Dendritic cell treated with granulocyte-macrophage colony-stimulating factor and Interleukin-4, amounts not matched to agents 40 ng/mL and 50 ng/mL, for 4 days (primary cell): ENCODE measurements around the gene SMAD4.
"Not testable (repeated sequence)": the region's sequence is repeated elsewhere in the genome, so short reads cannot be mapped to it uniquely, and the experiment has no call there.

Experiments
- H3K27ac Mint-ChIP-seq: one replicate; pipeline ENCODE4 v1.8.0; 2022; ENCODE audit warnings: mild to moderate bottlenecking, mixed read lengths
- H3K27me3 Mint-ChIP-seq: one replicate; pipeline ENCODE4 v1.8.0; 2022; ENCODE audit warnings: mild to moderate bottlenecking, mixed read lengths
- H3K36me3 Mint-ChIP-seq: one replicate; pipeline ENCODE4 v1.8.0; 2022; ENCODE audit warnings: low read depth, mixed read lengths
- H3K4me1 Mint-ChIP-seq: one replicate; pipeline ENCODE4 v1.8.0; 2022; ENCODE audit warnings: low read depth, mixed read lengths
- H3K4me3 Mint-ChIP-seq: one replicate; pipeline ENCODE4 v1.8.0; 2022; ENCODE audit warnings: mild to moderate bottlenecking, moderate library complexity, mixed read lengths
- H3K9me3 Mint-ChIP-seq: one replicate; pipeline ENCODE4 v1.8.0; 2022; ENCODE audit warnings: mixed read lengths
- intact Hi-C: fragments of 100-400 bp; cut with micrococcal nuclease; formaldehyde crosslinking; loops from one replicate; pipeline ENCODE4 v1.15.0; 2022

SMAD4 gene

GRCh38 chr18:51069885-51070284 is 39.9 kb downstream of the SMAD4 start:
- Mint-ChIP-seq H3K9me3 (no peaks in the 10 kb centered on the region), H3K27me3 (no peaks in the 10 kb centered on the region), H3K27ac (no peak overlapping the region), H3K36me3 (peaks cover 70% of the 10 kb centered on the region), H3K4me1 (peaks cover 15% of the 10 kb centered on the region), H3K4me3 (no peak overlapping the region)
- intact Hi-C loops = no loop called here

- Mint-ChIP-seq H3K27ac (no peak overlapping the region), H3K9me3 (no peaks in the 10 kb centered on the region), H3K36me3 (peaks cover 64% of the 10 kb centered on the region), H3K4me1 (peaks cover 19% of the 10 kb centered on the region), H3K4me3 (no peak overlapping the region), H3K27me3 (no peaks in the 10 kb centered on the region)
- intact Hi-C loops = no loop called here
These were observed 40.5 kb downstream of the SMAD4 start for GRCh38 chr18:51070545-51070944.

GRCh38 chr18:51072586-51073313 is 42.7 kb downstream of the SMAD4 start:
- no peak overlapping the region for H3K4me3 Mint-ChIP-seq
- peaks cover 79% of the 10 kb centered on the region for H3K36me3 Mint-ChIP-seq
- no peak overlapping the region for H3K27ac Mint-ChIP-seq
- H3K4me1 Mint-ChIP-seq = peaks cover 19% of the 10 kb centered on the region
- intact Hi-C loops = no loop called here
- H3K27me3 Mint-ChIP-seq = no peaks in the 10 kb centered on the region
- H3K9me3 Mint-ChIP-seq = no peaks in the 10 kb centered on the region

GRCh38 chr18:51074605-51075004 is 44.6 kb downstream of the SMAD4 start:
- Mint-ChIP-seq H3K36me3 (peaks cover 71% of the 10 kb centered on the region), H3K27me3 (no peaks in the 10 kb centered on the region), H3K9me3 (no peaks in the 10 kb centered on the region), H3K4me3 (no peak overlapping the region), H3K4me1 (peaks cover 19% of the 10 kb centered on the region), H3K27ac (peak overlapping the region; percentile 61)
- intact Hi-C loops = no loop called here

- Mint-ChIP-seq H3K9me3 (no peaks in the 10 kb centered on the region), H3K4me3 (no peak overlapping the region), H3K27ac (no peak overlapping the region), H3K27me3 (no peaks in the 10 kb centered on the region), H3K36me3 (peaks cover 69% of the 10 kb centered on the region), H3K4me1 (peaks cover 22% of the 10 kb centered on the region)
- intact Hi-C loops = no loop called here
These were observed 46.5 kb downstream of the SMAD4 start for GRCh38 chr18:51076503-51076902.

- intact Hi-C loops = no loop called here
- Mint-ChIP-seq H3K4me1 (peaks cover 29% of the 10 kb centered on the region), H3K9me3 (no peaks in the 10 kb centered on the region), H3K27ac (no peak overlapping the region), H3K36me3 (peaks cover 68% of the 10 kb centered on the region), H3K27me3 (no peaks in the 10 kb centered on the region), H3K4me3 (no peak overlapping the region)
These were observed 47.2 kb downstream of the SMAD4 start for GRCh38 chr18:51077217-51077616.

GRCh38 chr18:51078026-51078425 is 48.0 kb downstream of the SMAD4 start:
- Mint-ChIP-seq H3K9me3 (no peaks in the 10 kb centered on the region), H3K36me3 (peaks cover 68% of the 10 kb centered on the region), H3K4me1 (peaks cover 36% of the 10 kb centered on the region), H3K4me3 (no peak overlapping the region), H3K27ac (no peak overlapping the region), H3K27me3 (no peaks in the 10 kb centered on the region)
- intact Hi-C loops = no loop called here

- Mint-ChIP-seq H3K4me3 (no peak overlapping the region), H3K27ac (peak overlapping the region; percentile 42), H3K36me3 (peaks cover 86% of the 10 kb centered on the region), H3K4me1 (peaks cover 18% of the 10 kb centered on the region), H3K9me3 (peaks cover 13% of the 10 kb centered on the region), H3K27me3 (no peaks in the 10 kb centered on the region)
- intact Hi-C loops = no loop called here
These were observed 52.7 kb downstream of the SMAD4 start for GRCh38 chr18:51082571-51083267.

GRCh38 chr18:51083398-51083797 is 53.4 kb downstream of the SMAD4 start:
- H3K4me3 Mint-ChIP-seq = no peak overlapping the region
- H3K4me1 Mint-ChIP-seq = peaks cover 18% of the 10 kb centered on the region
- H3K9me3 Mint-ChIP-seq = peaks cover 20% of the 10 kb centered on the region
- H3K27me3 Mint-ChIP-seq = no peaks in the 10 kb centered on the region
- peaks cover 80% of the 10 kb centered on the region for H3K36me3 Mint-ChIP-seq
- no peak overlapping the region for H3K27ac Mint-ChIP-seq
- intact Hi-C loops = no loop called here

- H3K4me1 Mint-ChIP-seq = no peaks in the 10 kb centered on the region
- intact Hi-C loops = no loop called here
- no peak overlapping the region for H3K4me3 Mint-ChIP-seq
- peaks cover 22% of the 10 kb centered on the region for H3K9me3 Mint-ChIP-seq
- H3K27me3 Mint-ChIP-seq = no peaks in the 10 kb centered on the region
- H3K36me3 Mint-ChIP-seq = peaks cover 44% of the 10 kb centered on the region
- H3K27ac Mint-ChIP-seq = no peak overlapping the region
These were observed 58.4 kb downstream of the SMAD4 start for GRCh38 chr18:51088410-51088809.

GRCh38 chr18:51089691-51090090 is 59.7 kb downstream of the SMAD4 start:
- Mint-ChIP-seq H3K27ac (no peak overlapping the region), H3K4me3 (no peak overlapping the region), H3K27me3 (no peaks in the 10 kb centered on the region), H3K9me3 (peaks cover 22% of the 10 kb centered on the region), H3K36me3 (peaks cover 31% of the 10 kb centered on the region), H3K4me1 (no peaks in the 10 kb centered on the region)
- intact Hi-C loops = no loop called here

- no peaks in the 10 kb centered on the region for H3K4me1 Mint-ChIP-seq
- intact Hi-C loops = no loop called here
- H3K36me3 Mint-ChIP-seq = peaks cover 15% of the 10 kb centered on the region
- peaks cover 22% of the 10 kb centered on the region for H3K9me3 Mint-ChIP-seq
- no peak overlapping the region for H3K27ac Mint-ChIP-seq
- no peak overlapping the region for H3K4me3 Mint-ChIP-seq
- peaks cover 6% of the 10 kb centered on the region for H3K27me3 Mint-ChIP-seq
These were observed 61.3 kb downstream of the SMAD4 start for GRCh38 chr18:51091270-51091669.

GRCh38 chr18:51092117-51092516 is 62.1 kb downstream of the SMAD4 start:
- Mint-ChIP-seq H3K27me3 (peaks cover 7% of the 10 kb centered on the region), H3K4me1 (no peaks in the 10 kb centered on the region), H3K4me3 (no peak overlapping the region), H3K9me3 (peaks cover 15% of the 10 kb centered on the region), H3K27ac (no peak overlapping the region), H3K36me3 (peaks cover 7% of the 10 kb centered on the region)
- intact Hi-C loops = no loop called here

- H3K4me1 Mint-ChIP-seq, H3K9me3 Mint-ChIP-seq, H3K36me3 Mint-ChIP-seq, H3K4me3 Mint-ChIP-seq, intact Hi-C loops, H3K27ac Mint-ChIP-seq, H3K27me3 Mint-ChIP-seq: not testable (repeated sequence)
These were observed 63.0 kb downstream of the SMAD4 start for GRCh38 chr18:51092967-51093366.
